CD14-positive monocyte (primary cell): Measurements from ENCODE around the gene PGK2. TPM values are rescaled to one million over a fixed set of nuclear protein-coding genes. Genes with fewer than 3 reads are reported as not detected.

Experiments
- DNase-seq, 3 donors: peaks; one replicate each; pipeline ENCODE4 v3.0.0-alpha.2; 2011 to 2022
- H2AFZ ChIP-seq: 2 replicates; pipeline ENCODE4 v1.6.0; 2012; ENCODE audit warnings: mild to moderate bottlenecking, low read depth, low read length, inconsistent platforms; ENCODE audit not compliant: insufficient read depth, poor library complexity, severe bottlenecking
- H3K27ac ChIP-seq, 2 donors: 1 replicate in 1 of 2; 2 replicates in 1 of 2; pipeline ENCODE4 v1.5.1; 2012 to 2013; ENCODE audit warnings: low read length in 2 of 2, control low read depth in 1 of 2, inconsistent platforms in 1 of 2, low read depth in 1 of 2, mild to moderate bottlenecking in 1 of 2
- H3K27me3 ChIP-seq, 2 donors: one replicate each; pipeline versions ENCODE4 v1.6.0 to v1.6.1; 2011 to 2013; ENCODE audit warnings: low read length in 2 of 2; ENCODE audit not compliant: control insufficient read depth in 2 of 2, insufficient read depth in 2 of 2
- H3K36me3 ChIP-seq, 2 donors: replicated peaks in 1 of 2; 1 replicate in 1 of 2; 2 replicates in 1 of 2; pipeline versions ENCODE4 v1.5.1 to v1.6.1; 2012 to 2013; ENCODE audit warnings: low read length in 2 of 2, control low read depth in 1 of 2, inconsistent platforms in 1 of 2, mild to moderate bottlenecking in 1 of 2; ENCODE audit not compliant: insufficient read depth in 2 of 2, control insufficient read depth in 1 of 2
- H3K4me1 ChIP-seq, 2 donors: 1 replicate in 1 of 2; 2 replicates in 1 of 2; pipeline versions ENCODE4 v1.5.1 to v1.6.1; 2012 to 2013; ENCODE audit warnings: low read length in 2 of 2, control low read depth in 1 of 2, inconsistent platforms in 1 of 2, mild to moderate bottlenecking in 1 of 2, moderate library complexity in 1 of 2; ENCODE audit not compliant: insufficient read depth in 2 of 2, control insufficient read depth in 1 of 2
- H3K4me2 ChIP-seq: replicated peaks from 2 replicates; pipeline ENCODE3; 2012; ENCODE audit warnings: low read length, moderate library complexity, mild to moderate bottlenecking; ENCODE audit not compliant: poor library complexity, severe bottlenecking; ENCODE audit errors: extremely low read depth
- H3K4me3 ChIP-seq, 3 experiments: fragments of 200-600 bp in 1 of 3; sonication (generic) in 1 of 3; replicated peaks in 1 of 3; 1 replicate in 2 of 3; 2 replicates in 1 of 3; pipeline ENCODE4 v1.5.1; 2011 to 2013; ENCODE audit warnings: low read length in 3 of 3, mild to moderate bottlenecking in 3 of 3, control low read depth in 2 of 3, low read depth in 2 of 3, inconsistent platforms in 1 of 3, moderate library complexity in 1 of 3
- H3K79me2 ChIP-seq: 2 replicates; pipeline ENCODE4 v1.6.0; 2012; ENCODE audit warnings: mild to moderate bottlenecking, control low read depth, inconsistent platforms, low read length, moderate library complexity; ENCODE audit not compliant: insufficient read depth
- H3K9ac ChIP-seq: 2 replicates; pipeline ENCODE4 v1.6.0; 2017; ENCODE audit warnings: low read length, mild to moderate bottlenecking; ENCODE audit not compliant: insufficient read depth, poor library complexity, severe bottlenecking
- H3K9me3 ChIP-seq, 2 donors: replicated peaks in 1 of 2; 1 replicate in 1 of 2; 2 replicates in 1 of 2; pipeline versions ENCODE4 v1.5.1 to v1.6.1; 2012 to 2013; ENCODE audit warnings: low read length in 2 of 2, control low read depth in 1 of 2; ENCODE audit not compliant: control insufficient read depth in 1 of 2, insufficient read depth in 1 of 2
- H4K20me1 ChIP-seq: 2 replicates; pipeline ENCODE4 v1.6.0; 2012; ENCODE audit warnings: mild to moderate bottlenecking, low read length, control low read depth, moderate library complexity; ENCODE audit not compliant: insufficient read depth
- H3K27ac Mint-ChIP-seq, 7 donors: one replicate each; pipeline ENCODE4 v1.8.0; 2020; ENCODE audit warnings: mild to moderate bottlenecking in 7 of 7, mixed read lengths in 7 of 7, moderate library complexity in 6 of 7, inconsistent platforms in 2 of 7
- H3K27me3 Mint-ChIP-seq, 3 donors: one replicate each; pipeline ENCODE4 v1.8.0; 2021 to 2022; ENCODE audit warnings: low read depth in 3 of 3, mild to moderate bottlenecking in 3 of 3, mixed read lengths in 3 of 3, moderate library complexity in 3 of 3, inconsistent platforms in 1 of 3
- H3K36me3 Mint-ChIP-seq, 2 donors: one replicate each; pipeline ENCODE4 v1.8.0; 2020; ENCODE audit warnings: mixed read lengths in 2 of 2, inconsistent platforms in 1 of 2, mild to moderate bottlenecking in 1 of 2
- H3K4me1 Mint-ChIP-seq: one replicate; pipeline ENCODE4 v1.8.0; 2020; ENCODE audit warnings: mild to moderate bottlenecking, mixed read lengths
- H3K4me3 Mint-ChIP-seq, 2 donors: one replicate each; pipeline ENCODE4 v1.8.0; 2020; ENCODE audit warnings: mild to moderate bottlenecking in 2 of 2, mixed read lengths in 2 of 2, moderate library complexity in 1 of 2
- H3K9me3 Mint-ChIP-seq, 7 donors: one replicate each; pipeline ENCODE4 v1.8.0; 2020 to 2022; ENCODE audit warnings: mixed read lengths in 7 of 7, mild to moderate bottlenecking in 6 of 7, moderate library complexity in 6 of 7, inconsistent platforms in 2 of 7
- WGBS: methylation state at CpG from one replicate; pipeline ENCODE4 v1.1.5; 2013; ENCODE audit warnings: missing lambda C conversion rate; ENCODE audit not compliant: insufficient coverage; 5-methylcytosine and 5-hydroxymethylcytosine counted together
- intact Hi-C, 2 donors: fragments of 100-400 bp; cut with micrococcal nuclease; formaldehyde crosslinking; loops; one replicate each; pipeline versions ENCODE4 v1.15.0 to v1.15.1; 2023
- polyA plus RNA-seq, 3 donors: library from polyadenylated mRNA; depleted of rRNA in 1 of 3; unstranded in 2 of 3; stranded (reverse) in 1 of 3; fragments of 300-500 nt in 2 of 3; fragments of >200 nt in 1 of 3; fragmentation: Illumina TruSeq in 2 of 3; gene quantifications; 1 replicate in 2 of 3; 2 replicates in 1 of 3; pipeline ENCODE4 v1.2.3, GENCODE V29; 2012 to 2021
- TF ChIP-seq, protein P1 (sequence below): fragments of 200-600 bp; IDR thresholded peaks from one replicate; pipeline ENCODE4 v1.8.0; 2022; ENCODE audit warnings: antibody characterized with exemption, mild to moderate bottlenecking

Gene PGK2
- polyA plus RNA-seq, 3 donors: not detected

DNA sequence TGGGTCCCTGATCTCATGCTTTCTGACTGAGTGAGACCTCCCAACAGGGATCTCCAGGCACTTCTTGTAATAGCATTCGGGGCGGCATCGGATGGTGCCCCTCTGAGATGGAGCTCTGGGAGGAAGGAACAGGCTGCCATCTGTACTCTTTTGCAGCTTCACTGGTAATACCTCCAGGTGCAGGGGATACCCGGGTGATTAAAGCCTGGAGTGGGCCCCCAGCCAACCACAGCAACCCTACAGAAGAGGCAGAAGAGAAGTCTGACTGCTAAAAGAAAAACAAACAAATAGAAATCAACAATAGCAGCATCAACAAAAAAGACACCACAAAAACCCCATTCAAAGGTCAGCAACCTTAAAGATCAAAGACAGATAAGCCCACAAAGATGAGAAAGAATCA lies 19.1 kb upstream of the PGK2 start:
- no peak for DNase-seq
- Mint-ChIP-seq H3K27me3 (no peaks in the 10 kb centered on the region), H3K9me3 (peaks cover 9 to 25% (median 17%) of the 10 kb centered on the region in 7 donors), H3K4me3 (no peak overlapping the region), H3K27ac (no peak overlapping the region), H3K4me1 (no peaks in the 10 kb centered on the region), H3K36me3 (no peaks in the 10 kb centered on the region)
- TF ChIP-seq, protein P1, sequence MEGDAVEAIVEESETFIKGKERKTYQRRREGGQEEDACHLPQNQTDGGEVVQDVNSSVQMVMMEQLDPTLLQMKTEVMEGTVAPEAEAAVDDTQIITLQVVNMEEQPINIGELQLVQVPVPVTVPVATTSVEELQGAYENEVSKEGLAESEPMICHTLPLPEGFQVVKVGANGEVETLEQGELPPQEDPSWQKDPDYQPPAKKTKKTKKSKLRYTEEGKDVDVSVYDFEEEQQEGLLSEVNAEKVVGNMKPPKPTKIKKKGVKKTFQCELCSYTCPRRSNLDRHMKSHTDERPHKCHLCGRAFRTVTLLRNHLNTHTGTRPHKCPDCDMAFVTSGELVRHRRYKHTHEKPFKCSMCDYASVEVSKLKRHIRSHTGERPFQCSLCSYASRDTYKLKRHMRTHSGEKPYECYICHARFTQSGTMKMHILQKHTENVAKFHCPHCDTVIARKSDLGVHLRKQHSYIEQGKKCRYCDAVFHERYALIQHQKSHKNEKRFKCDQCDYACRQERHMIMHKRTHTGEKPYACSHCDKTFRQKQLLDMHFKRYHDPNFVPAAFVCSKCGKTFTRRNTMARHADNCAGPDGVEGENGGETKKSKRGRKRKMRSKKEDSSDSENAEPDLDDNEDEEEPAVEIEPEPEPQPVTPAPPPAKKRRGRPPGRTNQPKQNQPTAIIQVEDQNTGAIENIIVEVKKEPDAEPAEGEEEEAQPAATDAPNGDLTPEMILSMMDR: no peak
- WGBS: 93% methylated on average over 4 of the region's 4 CpGs
- Histone ChIP-seq H3K36me3 (no peaks in the 10 kb centered on the region), H3K9me3 (peaks cover 16% of the 10 kb centered on the region in 2 donors), H3K79me2 (no peaks in the 10 kb centered on the region), H3K27me3 (no peaks in the 10 kb centered on the region), H4K20me1 (no peaks in the 10 kb centered on the region), H3K4me3 (no peak overlapping the region), H2AFZ (no peak overlapping the region), H3K4me1 (no peaks in the 10 kb centered on the region), H3K27ac (no peak overlapping the region), H3K9ac (no peak overlapping the region), H3K4me2 (no peak overlapping the region)
- intact Hi-C loops: no loop called here

DNA sequence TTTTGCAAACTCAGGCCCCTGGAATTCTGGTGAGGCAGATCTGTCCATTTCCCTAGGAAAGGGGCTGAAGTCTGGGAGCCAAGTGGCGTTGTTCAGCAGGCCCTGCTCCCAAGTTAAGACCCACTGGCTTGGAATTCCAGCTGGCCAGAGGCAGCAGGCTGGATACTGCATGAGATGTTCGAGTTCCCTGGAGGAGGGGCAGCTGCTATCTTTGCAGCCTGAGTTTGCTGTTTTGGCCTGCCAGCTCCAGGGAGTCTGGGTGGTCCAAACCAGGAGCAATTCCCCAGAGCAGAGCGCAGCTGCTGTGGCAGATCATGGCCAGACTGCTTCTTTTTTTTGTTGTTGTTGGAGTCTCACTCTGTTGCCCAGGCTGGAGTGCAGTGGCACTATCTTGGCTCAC lies 18.2 kb upstream of the PGK2 start:
- no peaks in the 10 kb centered on the region for H3K4me1 Mint-ChIP-seq
- TF ChIP-seq, protein P1: no peak
- no peaks in the 10 kb centered on the region for H3K27me3 ChIP-seq
- H3K27ac ChIP-seq: no peak overlapping the region
- no peak for DNase-seq
- no peak overlapping the region for H3K4me3 ChIP-seq
- no peak overlapping the region for H2AFZ ChIP-seq
- H3K9me3 ChIP-seq: peaks cover 16% of the 10 kb centered on the region in 2 donors
- H3K27ac Mint-ChIP-seq: no peak overlapping the region
- no peak overlapping the region for H3K4me3 Mint-ChIP-seq
- H3K36me3 ChIP-seq: no peaks in the 10 kb centered on the region
- peaks cover 9 to 25% (median 17%) of the 10 kb centered on the region in 7 donors for H3K9me3 Mint-ChIP-seq
- H3K9ac ChIP-seq: no peak overlapping the region
- H3K36me3 Mint-ChIP-seq: no peaks in the 10 kb centered on the region
- no peaks in the 10 kb centered on the region for H3K27me3 Mint-ChIP-seq
- H4K20me1 ChIP-seq: no peaks in the 10 kb centered on the region
- H3K4me1 ChIP-seq: no peaks in the 10 kb centered on the region
- no peaks in the 10 kb centered on the region for H3K79me2 ChIP-seq
- H3K4me2 ChIP-seq: no peak overlapping the region
- intact Hi-C loops: no loop called here
- 85% methylated on average over 3 of the region's 3 CpGs for WGBS
